WERI-Rb-1 (cell line): ENCODE results near the gene SLC3A2.

ENCODE experiments used
- DNase-seq: peaks from one replicate; pipeline ENCODE4 v3.0.0-alpha.2; 2020
- H3K27ac ChIP-seq: fragments of 250-450 bp; sonication (Bioruptor Pico); 2 replicates; pipeline ENCODE4 v1.5.1; 2020; ENCODE audit warnings: mild to moderate bottlenecking, moderate library complexity
- H3K27me3 ChIP-seq: fragments of 250-450 bp; sonication (Bioruptor Pico); 2 replicates; pipeline ENCODE4 v1.5.1; 2021; ENCODE audit warnings: mild to moderate bottlenecking, low read depth, moderate library complexity; ENCODE audit not compliant: insufficient read depth, severe bottlenecking
- H3K36me3 ChIP-seq: fragments of 250-450 bp; sonication (Bioruptor Pico); 2 replicates; pipeline ENCODE4 v1.5.1; 2020; ENCODE audit warnings: mild to moderate bottlenecking, moderate library complexity
- H3K4me3 ChIP-seq: 2 replicates; pipeline ENCODE4 v1.5.1; 2011; ENCODE audit warnings: low read depth, mild to moderate bottlenecking, control low read depth, low read length
- H3K9me3 ChIP-seq: fragments of 250-450 bp; sonication (Bioruptor Pico); 2 replicates; pipeline ENCODE4 v1.5.1; 2021; ENCODE audit warnings: mild to moderate bottlenecking, moderate library complexity; ENCODE audit not compliant: severe bottlenecking
- TF ChIP-seq, protein P1 (sequence below): IDR thresholded peaks from 2 replicates; pipeline ENCODE4 v1.5.1; 2011; ENCODE audit warnings: low read depth, mild to moderate bottlenecking, control low read depth, inconsistent platforms, low read length

SLC3A2 gene

DNA sequence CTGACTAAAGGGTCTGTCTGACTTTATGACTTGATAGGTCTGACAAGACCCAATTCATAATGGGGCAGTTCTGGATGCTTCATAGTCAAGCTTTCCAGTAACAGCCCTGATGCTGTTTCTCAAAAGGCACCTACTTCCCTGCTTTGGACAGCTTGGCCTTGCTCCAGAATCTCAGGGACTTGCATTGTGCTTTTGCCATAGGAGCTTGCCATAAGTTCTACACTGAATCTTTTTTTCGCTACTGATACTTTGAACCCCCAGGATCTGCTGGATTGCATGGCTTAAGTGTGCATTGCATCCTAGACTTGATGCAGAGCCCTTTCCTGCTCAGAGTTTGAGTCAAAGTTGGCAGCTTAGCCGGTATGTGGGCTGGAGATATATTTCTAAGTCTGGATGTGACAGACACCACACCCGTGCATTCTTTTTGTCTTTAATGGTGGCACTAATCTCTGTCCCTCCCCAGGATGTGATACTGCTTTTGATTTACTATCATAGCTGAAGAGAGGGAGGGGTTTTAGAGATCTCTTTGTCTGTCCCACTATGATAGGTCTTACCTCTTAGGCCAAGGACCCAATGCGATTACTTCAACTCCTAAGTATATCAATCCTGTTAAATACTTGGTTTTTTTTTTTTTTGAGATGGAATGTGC, 16.9 kb upstream of the SLC3A2 start:
- TF ChIP-seq, protein P1, sequence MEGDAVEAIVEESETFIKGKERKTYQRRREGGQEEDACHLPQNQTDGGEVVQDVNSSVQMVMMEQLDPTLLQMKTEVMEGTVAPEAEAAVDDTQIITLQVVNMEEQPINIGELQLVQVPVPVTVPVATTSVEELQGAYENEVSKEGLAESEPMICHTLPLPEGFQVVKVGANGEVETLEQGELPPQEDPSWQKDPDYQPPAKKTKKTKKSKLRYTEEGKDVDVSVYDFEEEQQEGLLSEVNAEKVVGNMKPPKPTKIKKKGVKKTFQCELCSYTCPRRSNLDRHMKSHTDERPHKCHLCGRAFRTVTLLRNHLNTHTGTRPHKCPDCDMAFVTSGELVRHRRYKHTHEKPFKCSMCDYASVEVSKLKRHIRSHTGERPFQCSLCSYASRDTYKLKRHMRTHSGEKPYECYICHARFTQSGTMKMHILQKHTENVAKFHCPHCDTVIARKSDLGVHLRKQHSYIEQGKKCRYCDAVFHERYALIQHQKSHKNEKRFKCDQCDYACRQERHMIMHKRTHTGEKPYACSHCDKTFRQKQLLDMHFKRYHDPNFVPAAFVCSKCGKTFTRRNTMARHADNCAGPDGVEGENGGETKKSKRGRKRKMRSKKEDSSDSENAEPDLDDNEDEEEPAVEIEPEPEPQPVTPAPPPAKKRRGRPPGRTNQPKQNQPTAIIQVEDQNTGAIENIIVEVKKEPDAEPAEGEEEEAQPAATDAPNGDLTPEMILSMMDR, result no peak
- Histone ChIP-seq H3K4me3 (no peak overlapping the region), H3K36me3 (peaks cover 51% of the 10 kb centered on the region), H3K27ac (no peak overlapping the region), H3K27me3 (no peaks in the 10 kb centered on the region), H3K9me3 (no peaks in the 10 kb centered on the region)
- no peak for DNase-seq

DNA sequence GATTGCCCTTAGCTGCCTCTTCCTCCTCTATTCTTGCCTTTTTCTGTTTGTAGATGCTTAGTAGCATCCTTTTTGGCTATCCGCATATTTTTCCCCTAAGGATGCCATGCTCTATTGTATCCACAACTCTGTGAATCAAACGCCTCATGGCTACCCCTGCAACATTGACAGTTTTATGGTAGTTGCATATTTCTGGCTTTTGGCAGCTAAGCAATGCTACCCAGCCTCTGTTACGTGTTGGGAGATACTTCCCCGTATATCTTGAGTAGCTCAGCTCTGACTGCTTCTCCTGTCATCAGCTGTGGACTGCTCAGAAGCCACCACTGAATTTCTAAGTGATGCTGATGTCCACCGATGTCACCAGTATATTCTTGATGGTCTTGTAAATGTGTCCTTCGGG, 15.1 kb upstream of the SLC3A2 start:
- TF ChIP-seq, protein P1, result no peak
- DNase-seq, result no peak
- H3K27me3 ChIP-seq, result no peaks in the 10 kb centered on the region
- no peak overlapping the region for H3K4me3 ChIP-seq
- no peak overlapping the region for H3K27ac ChIP-seq
- no peaks in the 10 kb centered on the region for H3K9me3 ChIP-seq
- peaks cover 51% of the 10 kb centered on the region for H3K36me3 ChIP-seq

DNA sequence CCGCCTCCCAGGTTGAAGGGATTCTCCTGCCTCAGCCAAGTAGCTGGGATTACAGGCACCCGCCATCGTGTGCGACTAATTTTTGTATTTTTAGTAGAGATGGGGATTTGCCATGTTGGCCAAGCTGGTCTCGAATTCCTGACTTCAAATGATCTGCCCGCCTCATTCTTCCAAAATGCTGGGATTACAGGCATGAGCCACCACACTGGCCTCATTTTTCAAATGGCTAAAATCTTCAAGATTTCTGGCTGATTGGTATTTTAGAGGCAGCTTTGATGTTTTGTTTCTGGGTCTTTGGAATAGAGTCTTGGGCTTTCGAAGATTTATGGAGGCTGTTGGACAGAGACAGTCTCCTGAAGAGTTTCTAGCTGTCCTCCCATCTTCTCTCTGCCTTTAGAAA, 5.8 kb upstream of the SLC3A2 start:
- DNase-seq, result no peak
- no peaks in the 10 kb centered on the region for H3K9me3 ChIP-seq
- peak overlapping the region; percentile 67 for H3K27ac ChIP-seq
- no peaks in the 10 kb centered on the region for H3K27me3 ChIP-seq
- peaks cover 87% of the 10 kb centered on the region for H3K36me3 ChIP-seq
- H3K4me3 ChIP-seq, result no peak overlapping the region
- TF ChIP-seq, protein P1, result no peak

DNA sequence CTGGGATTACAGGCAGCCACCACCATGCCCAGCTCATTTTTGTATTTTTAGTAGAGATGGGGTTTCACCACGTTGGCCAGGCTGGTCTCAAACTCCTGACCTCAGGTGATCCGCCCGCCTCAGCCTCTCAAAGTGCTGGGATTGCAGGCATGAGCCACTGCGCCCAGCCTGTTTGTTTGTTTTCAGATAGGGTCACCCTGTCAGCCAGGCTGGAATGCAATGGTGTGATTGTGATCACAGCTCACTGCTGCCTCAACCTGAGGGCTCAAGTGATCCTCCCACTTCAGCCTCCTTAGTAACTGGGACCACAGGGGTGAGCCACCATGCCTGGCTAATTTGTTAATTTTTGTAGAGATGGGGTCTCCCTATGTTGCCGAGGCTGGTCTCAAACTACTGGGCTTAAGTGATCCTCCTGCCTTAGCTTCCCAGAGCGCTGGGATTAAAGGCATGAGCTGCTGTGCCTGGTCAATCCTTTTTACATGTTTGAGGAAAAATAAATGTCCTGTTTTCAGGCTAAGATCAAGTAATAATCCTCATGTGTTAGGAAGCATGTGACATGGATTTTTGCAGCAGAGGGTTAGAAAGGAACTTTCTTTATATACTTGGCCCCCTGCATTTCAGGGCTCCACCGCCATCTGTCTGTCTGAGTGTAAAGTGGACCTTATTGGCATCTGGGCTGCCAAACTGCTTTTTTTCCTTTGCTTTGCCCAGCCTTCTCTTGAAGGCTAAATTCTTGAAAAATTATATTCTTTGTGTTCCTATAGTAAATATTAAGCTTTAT, 4.8 kb upstream of the SLC3A2 start:
- no peaks in the 10 kb centered on the region for H3K27me3 ChIP-seq
- DNase-seq, result no peak
- H3K4me3 ChIP-seq, result no peak overlapping the region
- H3K36me3 ChIP-seq, result peaks cover 87% of the 10 kb centered on the region
- TF ChIP-seq, protein P1, result 0 out of 2 replicates have a peak, but pooled peaks have one; percentile 15
- no peaks in the 10 kb centered on the region for H3K9me3 ChIP-seq
- peak overlapping the region; percentile 67 for H3K27ac ChIP-seq

DNA sequence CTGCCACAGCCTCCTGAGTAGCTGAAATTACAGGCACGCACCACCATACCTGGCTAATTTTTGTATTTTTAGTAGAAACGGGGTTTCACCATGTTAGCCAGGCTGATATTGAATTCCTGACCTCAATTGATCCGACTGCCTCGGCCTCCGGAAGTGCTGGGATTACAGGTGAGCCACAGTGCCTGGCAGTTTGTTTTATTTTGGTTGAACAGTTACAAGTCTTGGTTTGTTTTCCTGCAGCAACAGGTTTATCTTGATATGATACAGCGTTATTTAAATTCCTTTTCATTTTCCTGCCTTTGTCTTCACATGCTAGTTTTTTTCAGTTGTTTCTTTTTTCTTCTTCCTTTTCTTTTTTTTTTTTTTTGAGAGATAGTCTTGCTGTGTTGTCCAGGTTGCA, 4.0 kb upstream of the SLC3A2 start:
- no peak for DNase-seq
- TF ChIP-seq, protein P1, result no peak
- H3K27me3 ChIP-seq, result no peaks in the 10 kb centered on the region
- peaks cover 86% of the 10 kb centered on the region for H3K36me3 ChIP-seq
- H3K9me3 ChIP-seq, result no peaks in the 10 kb centered on the region
- H3K4me3 ChIP-seq, result no peak overlapping the region
- peak overlapping the region; percentile 67 for H3K27ac ChIP-seq
